ENCODE data around the gene GLB1L2. TPM values are rescaled to one million over a fixed set of nuclear protein-coding genes. Genes with fewer than 3 reads are reported as not detected.

The GLB1L2 gene
- total and polyA plus RNA-seq, 2 of the 13 experiments (the other 11 are each of a cell fraction or from before 2014, with no cell fraction given), result 0.59 to 0.69 TPM

- ChIA-PET CTCF (ENCODE audit: low intra/inter-chr PET ratio, low total read pairs) (no interaction called here), POLR2A (no interaction called here)
- ATAC-seq, result no peak
- Histone ChIP-seq H3K36me3 (replicated peaks in 1 of 2; ENCODE audit: control insufficient read depth in 1 of 2, insufficient read depth in 2 of 2, low read length in 2 of 2) (no peaks in the 10 kb centered on the region), H3K4me2 (ENCODE audit: low read depth, low read length) (no peak overlapping the region), H3K79me2 (ENCODE audit: insufficient read depth, low read length) (no peaks in the 10 kb centered on the region), H4K20me1 (ENCODE audit: insufficient read depth, low read length) (0 out of 2 replicates have a peak, but pooled peaks cover 3% of the 10 kb centered on the region), H2AFZ (ENCODE audit: low read length) (no peak overlapping the region), H3K9me3 (ENCODE audit: low read length) (no peaks in the 10 kb centered on the region), H3K27me3 (ENCODE audit: control insufficient read depth in 1 of 2, insufficient read depth in 2 of 2, low read length in 2 of 2) (peaks cover 0 to 17% of the 10 kb centered on the region in 2 experiments), H3K4me1 (ENCODE audit: insufficient read depth, low read length) (peaks cover 16% of the 10 kb centered on the region), H3K9ac (ENCODE audit: insufficient read depth, low read depth, low read length) (no peak overlapping the region), H3K27ac (ENCODE audit: extremely low read length, insufficient read depth, low read length) (no peak overlapping the region), H3K4me3 (replicated peaks in 1 of 3; ENCODE audit: insufficient read depth in 1 of 3, low read depth in 2 of 3, low read length in 3 of 3) (no peak overlapping the region)
- no peak for FAIRE-seq
- in situ Hi-C loops (cut with HindIII; ENCODE audit: extremely low pct_ligation_motif_present, low pct_unique_long_range_greater_than_20kb) (no loop called here), intact Hi-C loops (cut with micrococcal nuclease; ENCODE audit: unreplicated experiment) (no loop called here)
- no TSS peak for BruUV-seq (replicated peaks)
- WGBS (ENCODE audit: low lambda C conversion rate), result 13% methylated on average over 2 of the region's 3 CpGs
- no peak for DNase-seq (ENCODE audit: low spot score)
- TF ChIP-seq RFX1 (IDR thresholded peaks at IDR 0.05) (no peak), POLR2AphosphoS2 (IDR thresholded peaks at IDR 0.05; ENCODE audit: low read depth, low read length) (no peak), ZMAT5 (CRISPR knock-in tag; IDR thresholded peaks at IDR 0.05; ENCODE audit: borderline replicate concordance, low read depth) (no peak), SALL1 (CRISPR knock-in tag; IDR thresholded peaks at IDR 0.05) (no peak), CEBPG (CRISPR knock-in tag; IDR thresholded peaks at IDR 0.05) (no peak), STAG1 (CRISPR knock-in tag; IDR thresholded peaks at IDR 0.05) (no peak), SOX6 (IDR thresholded peaks at IDR 0.05) (no peak), SOX6 (CRISPR knock-in tag; IDR thresholded peaks at IDR 0.05) (no peak), TEAD3 (CRISPR knock-in tag; optimal IDR thresholded peaks at IDR 0.05; ENCODE audit: borderline replicate concordance) (no peak)
These were observed 2.2 kb downstream of the GLB1L2 start for GRCh38 chr11:134333946-134334345.

GRCh38 chr11:134334796-134335571, 3.2 kb downstream of the GLB1L2 start:
- no peak overlapping the region for H2AFZ ChIP-seq (ENCODE audit: low read length)
- no peaks in the 10 kb centered on the region for H3K9me3 ChIP-seq (ENCODE audit: low read length)
- intact Hi-C loops (cut with micrococcal nuclease; ENCODE audit: unreplicated experiment), result no loop called here
- peaks cover 15% of the 10 kb centered on the region for H3K4me1 ChIP-seq (ENCODE audit: insufficient read depth, low read length)
- H3K36me3 ChIP-seq (replicated peaks in 1 of 2; ENCODE audit: control insufficient read depth in 1 of 2, insufficient read depth in 2 of 2, low read length in 2 of 2), result no peaks in the 10 kb centered on the region
- peaks cover 0 to 23% of the 10 kb centered on the region in 2 experiments for H3K27me3 ChIP-seq (ENCODE audit: control insufficient read depth in 1 of 2, insufficient read depth in 2 of 2, low read length in 2 of 2)
- CTCF ChIA-PET (ENCODE audit: low intra/inter-chr PET ratio, low total read pairs), result no interaction called here
- POLR2A ChIA-PET, result no interaction called here
- 0 out of 2 replicates have a peak, but pooled peaks cover 3% of the 10 kb centered on the region for H4K20me1 ChIP-seq (ENCODE audit: insufficient read depth, low read length)
- no peak overlapping the region for H3K9ac ChIP-seq (ENCODE audit: insufficient read depth, low read depth, low read length)
- no peaks in the 10 kb centered on the region for H3K79me2 ChIP-seq (ENCODE audit: insufficient read depth, low read length)
- ATAC-seq, result no peak
- no peak for FAIRE-seq
- WGBS (ENCODE audit: low lambda C conversion rate), result 53% methylated on average over 10 of the region's 10 CpGs
- H3K4me2 ChIP-seq (ENCODE audit: low read depth, low read length), result no peak overlapping the region
- in situ Hi-C loops (cut with HindIII; ENCODE audit: extremely low pct_ligation_motif_present, low pct_unique_long_range_greater_than_20kb), result no loop called here
- TF ChIP-seq RARA (CRISPR knock-in tag; IDR thresholded peaks at IDR 0.05) (no peak), U2AF1 (optimal IDR thresholded peaks at IDR 0.05; ENCODE audit: low read depth, low read length) (no peak), ZNF292 (CRISPR knock-in tag; IDR thresholded peaks at IDR 0.05; ENCODE audit: borderline replicate concordance, low read depth) (no peak), ZNF329 (CRISPR knock-in tag; IDR thresholded peaks at IDR 0.05; ENCODE audit: low read depth) (no peak), ZNF737 (CRISPR knock-in tag; IDR thresholded peaks at IDR 0.05; ENCODE audit: borderline replicate concordance) (no peak)
- no peak for DNase-seq (ENCODE audit: low spot score)
- no peak overlapping the region for H3K4me3 ChIP-seq (replicated peaks in 1 of 3; ENCODE audit: insufficient read depth in 1 of 3, low read depth in 2 of 3, low read length in 3 of 3)
- BruUV-seq (replicated peaks), result no TSS peak
- H3K27ac ChIP-seq (ENCODE audit: extremely low read length, insufficient read depth, low read length), result no peak overlapping the region
